ENCODE measurements around the gene ZC3H7B.

GRCh38 chr22:41369424-41369745, 68.1 kb downstream of the ZC3H7B start:
- TF ChIP-seq CTCF (IDR thresholded peaks at IDR 0.05) (no peak), EP300 (IDR thresholded peaks at IDR 0.05; ENCODE audit: low read depth) (no peak), POLR2A (IDR thresholded peaks at IDR 0.05) (no peak)
